ENCODE data around the gene LUZP1.

Gene LUZP1

DNA sequence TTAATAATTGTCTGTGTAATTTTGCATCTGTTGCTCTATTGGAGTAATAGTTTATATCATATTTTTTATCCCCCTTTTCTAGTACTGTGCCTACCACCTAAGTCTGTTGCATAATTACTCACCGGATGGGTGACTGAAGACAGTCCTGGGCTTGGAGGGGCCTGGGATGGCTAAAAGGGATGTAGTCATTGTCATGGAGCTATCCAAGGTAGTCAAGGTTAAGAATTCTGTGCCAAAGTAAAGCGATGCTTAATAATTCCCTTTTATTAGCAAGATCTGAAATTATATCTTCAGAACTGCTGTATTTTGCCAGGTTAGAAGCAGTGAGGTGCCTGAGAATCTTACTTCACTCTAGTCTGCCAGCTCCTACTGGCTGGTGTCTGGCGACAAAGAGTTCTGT is 87.8 kb downstream of the LUZP1 start:
- no peak for DNase-seq

DNA sequence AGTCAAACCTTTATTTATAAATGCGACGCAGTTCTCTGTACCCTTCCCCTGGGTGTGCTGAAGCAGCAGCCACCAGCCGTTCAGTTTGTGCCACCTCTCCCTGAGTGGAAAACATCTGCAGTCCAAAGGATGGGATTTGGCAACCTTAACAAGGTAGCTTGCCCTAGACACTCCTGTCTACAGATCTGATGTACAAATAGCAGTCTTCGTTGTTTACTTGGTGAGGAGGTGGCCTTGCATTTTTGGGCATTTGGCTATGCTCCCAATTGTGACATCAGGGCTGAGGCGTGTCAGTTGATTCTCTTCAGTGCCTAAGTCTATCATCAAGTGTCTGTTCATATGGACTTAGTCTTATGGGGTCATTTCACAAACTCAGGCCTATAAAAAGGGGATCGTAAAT is 89.6 kb downstream of the LUZP1 start:
- no peak for DNase-seq

DNA sequence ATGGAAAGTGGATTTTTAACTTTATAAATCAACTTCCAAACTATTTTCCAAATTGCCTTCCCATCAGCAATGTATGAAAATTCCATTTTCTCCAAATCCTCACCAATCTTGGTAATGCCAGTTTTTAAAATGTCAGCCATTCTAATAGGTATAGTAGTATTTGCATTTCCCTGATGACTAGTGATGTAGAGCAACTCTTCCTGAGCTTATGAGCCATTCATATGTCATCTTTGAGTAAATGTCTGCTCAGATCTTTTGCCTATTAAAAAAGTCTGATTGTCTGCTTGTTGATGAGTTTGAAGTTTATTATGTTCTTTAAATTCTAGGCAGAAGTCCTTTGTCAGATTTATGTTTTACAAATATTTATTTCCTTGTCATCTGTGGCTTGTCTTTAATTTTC is 94.6 kb downstream of the LUZP1 start:
- DNase-seq, result no peak

DNA sequence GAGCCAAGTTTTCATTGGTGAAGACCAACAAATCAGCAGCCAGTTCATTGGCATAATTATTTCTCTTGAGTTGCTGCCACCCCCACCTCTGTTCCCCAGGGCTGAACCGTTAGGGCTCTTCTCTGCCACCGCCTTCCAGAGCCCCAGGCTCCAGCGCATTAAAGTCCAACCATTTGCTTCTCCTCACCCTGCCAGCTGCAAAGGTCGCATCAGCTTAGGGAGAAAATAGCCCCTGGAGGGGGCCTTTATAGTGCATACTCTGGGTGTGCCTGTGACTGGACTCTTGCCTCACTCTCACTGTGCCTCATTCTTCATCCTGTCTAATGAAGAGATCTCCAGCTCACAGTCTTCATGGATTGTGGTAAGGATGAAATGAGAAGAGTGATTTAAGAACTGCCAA is 99.0 kb downstream of the LUZP1 start:
- DNase-seq, result no peak

DNA sequence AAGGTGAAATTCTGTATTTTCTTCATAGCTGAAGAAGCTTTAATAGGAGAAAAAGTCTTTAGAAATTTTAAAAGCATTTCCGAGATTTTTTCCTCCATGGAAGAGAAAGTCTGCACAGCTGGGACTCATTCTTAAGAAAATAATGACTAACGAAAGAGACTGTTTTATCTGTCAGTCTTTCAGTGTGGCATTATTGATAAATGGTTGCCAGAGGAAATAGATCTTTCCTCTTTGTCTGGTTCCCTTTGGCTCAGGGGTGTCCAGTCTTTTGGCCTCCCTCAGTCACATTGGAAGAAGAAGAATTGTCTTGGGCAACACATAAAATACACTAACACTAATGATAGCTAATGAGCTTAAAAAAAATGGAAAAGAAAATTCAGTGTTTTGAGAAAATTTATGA is 99.5 kb downstream of the LUZP1 start:
- DNase-seq, result no peak

DNA sequence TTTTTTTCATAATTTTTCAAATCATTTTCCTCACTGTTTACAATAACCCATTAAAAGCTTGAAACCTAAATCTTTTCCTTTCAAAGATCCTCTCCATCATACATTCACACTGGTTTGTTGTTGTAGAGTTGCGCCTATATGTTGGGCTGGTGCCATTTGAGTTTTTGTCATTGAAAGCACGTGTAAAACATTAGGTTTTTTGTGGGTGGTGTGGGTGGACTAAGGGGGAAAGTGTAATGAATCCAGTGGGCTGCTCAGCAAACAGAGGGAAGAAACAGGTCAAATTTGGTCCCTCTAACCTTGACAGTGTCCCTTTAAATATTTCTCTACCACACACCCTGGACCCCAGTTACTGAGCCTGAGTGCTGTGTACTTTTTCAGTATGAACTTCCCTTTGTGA is 102.6 kb downstream of the LUZP1 start:
- DNase-seq, result no peak

DNA sequence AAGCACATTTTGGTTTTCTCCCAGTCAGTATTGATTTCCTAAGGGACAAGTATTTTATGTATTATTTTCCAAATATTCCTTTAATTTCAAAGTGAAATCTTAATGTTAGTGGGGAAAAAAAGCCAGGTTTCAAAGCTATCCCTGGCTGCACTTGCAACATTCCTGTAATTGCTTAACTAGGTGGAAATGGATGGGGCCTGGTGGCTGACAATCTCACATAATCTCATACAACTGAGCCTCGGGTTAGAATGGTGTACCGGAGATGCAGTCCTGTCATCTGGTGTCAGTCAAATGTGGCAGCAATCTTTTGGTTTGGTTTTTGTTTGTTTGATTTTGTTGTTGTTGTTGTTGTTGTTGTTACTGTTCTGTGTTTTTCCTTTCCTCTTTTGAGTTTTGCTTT is 103.3 kb downstream of the LUZP1 start:
- no peak for DNase-seq

DNA sequence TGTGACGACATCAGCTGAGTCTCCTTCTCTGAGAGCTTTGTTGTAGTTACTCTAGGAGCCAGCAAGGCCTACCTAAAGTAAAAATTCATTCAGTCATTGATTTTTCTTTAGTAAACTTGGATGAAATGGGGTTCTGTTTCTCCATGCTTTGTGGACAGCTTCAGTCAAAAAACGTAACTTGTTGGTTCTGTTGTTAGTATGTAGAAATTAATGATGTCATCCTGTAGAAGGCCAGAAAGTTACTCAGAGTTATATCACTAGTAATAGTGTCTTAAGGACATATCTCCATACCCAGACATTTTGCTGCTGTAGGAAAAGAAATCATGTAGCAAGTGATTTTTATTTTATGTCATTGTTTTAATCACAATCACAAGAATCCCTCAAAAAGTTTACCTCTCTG is 106.4 kb downstream of the LUZP1 start:
- DNase-seq, result no peak

DNA sequence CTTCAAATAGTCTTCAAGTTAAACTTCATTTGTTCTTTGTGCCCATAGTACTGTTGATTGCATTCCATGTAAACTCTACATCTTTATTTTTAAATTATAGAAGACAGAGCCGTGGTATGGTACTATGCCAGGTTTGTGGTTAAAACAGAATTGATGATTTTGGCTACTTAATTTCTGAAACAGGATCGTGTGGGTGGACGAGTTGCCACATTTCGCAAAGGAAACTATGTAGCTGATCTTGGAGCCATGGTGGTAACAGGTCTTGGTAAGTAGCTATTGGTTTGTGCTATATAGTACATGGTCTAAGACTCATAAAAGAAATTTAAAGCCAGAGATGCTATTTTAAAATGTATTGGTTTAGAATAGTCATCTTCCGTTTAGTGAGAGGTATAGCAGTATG is 111.4 kb downstream of the LUZP1 start:
- no peak for DNase-seq

DNA sequence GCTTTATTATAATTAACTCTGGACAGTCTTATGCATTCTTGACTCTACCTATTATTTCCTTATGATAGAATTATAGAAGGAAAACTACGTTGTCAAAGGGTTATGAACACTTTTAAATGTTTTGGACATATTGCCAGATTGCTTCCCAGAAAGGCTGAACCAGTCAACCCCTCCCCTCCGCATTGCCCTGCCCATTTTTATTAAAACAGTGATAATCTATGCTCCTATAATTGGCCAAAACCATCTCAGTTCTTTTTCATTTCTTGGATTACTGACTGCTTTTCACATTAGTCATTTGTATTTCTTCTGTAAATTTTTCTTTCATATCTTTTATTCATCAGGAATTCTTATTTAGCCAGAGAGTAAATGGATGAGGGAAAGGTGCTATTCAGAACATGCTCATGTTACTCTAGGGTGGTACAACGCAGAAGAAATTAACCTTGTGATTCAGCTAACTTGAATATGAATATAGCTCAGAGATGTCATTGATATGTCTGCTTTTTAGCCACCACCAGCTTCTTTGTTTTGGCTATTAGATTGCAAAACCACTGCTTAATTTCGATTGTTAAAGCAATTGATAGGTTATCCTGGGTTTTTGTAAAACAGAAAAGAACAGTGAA is 117.3 kb downstream of the LUZP1 start:
- no peak for DNase-seq

DNA sequence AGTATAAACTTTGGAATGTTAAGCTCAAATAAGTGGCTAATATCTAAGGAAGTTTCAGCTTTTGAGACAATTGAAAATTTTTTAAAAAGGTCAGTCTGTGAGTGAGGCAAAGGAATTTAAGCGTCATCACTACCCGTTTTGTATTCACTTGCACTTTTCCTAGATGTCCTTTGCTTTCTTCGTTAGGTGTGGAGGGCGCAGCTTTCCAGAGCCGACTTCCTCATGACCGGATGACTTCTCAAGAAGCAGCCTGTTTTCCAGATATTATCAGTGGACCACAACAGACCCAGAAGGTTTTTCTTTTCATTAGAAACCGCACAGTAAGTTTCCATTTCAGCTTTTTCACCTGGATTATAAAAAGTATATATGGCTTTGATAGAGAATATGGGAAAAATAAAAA is 118.5 kb downstream of the LUZP1 start:
- DNase-seq, result no peak

DNA sequence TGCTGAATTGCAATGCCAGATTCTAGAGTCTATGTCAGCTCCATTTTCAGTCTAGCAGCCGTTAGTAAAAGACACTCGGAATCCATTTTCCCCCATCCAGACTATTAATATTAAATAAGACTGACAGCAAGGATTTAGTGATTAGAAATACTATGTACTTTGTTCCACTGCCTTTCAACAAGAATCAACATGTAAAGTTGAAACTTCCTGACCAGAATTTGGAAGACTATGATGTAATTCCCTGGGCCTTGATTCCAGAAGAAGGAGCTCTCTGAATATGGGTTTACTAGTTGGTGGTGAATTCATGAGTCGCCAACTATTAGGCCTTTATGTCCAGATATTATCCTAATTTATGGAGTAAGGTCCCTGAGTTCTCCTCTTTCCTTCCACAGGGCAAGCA is 124.6 kb downstream of the LUZP1 start:
- no peak for DNase-seq

DNA sequence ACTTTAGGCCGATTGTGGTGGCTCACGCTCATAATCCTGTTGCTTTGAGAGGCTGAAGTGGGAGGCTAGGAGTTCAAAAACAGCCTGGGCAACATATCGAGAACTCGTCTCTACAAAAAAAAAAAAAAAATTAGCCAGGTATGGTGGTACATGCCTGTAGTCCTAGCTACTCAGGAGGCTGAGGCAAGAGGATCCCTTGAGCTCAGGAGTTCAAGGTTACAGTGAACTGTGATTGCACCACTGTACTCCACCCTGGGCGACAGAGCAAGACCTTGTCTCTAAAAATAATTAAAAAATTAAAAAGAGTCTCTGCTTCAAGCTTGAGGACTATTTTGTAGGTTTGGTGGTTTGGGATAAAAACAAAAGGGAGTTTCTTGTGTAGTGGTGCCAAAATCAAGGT is 128.1 kb downstream of the LUZP1 start:
- no peak for DNase-seq

DNA sequence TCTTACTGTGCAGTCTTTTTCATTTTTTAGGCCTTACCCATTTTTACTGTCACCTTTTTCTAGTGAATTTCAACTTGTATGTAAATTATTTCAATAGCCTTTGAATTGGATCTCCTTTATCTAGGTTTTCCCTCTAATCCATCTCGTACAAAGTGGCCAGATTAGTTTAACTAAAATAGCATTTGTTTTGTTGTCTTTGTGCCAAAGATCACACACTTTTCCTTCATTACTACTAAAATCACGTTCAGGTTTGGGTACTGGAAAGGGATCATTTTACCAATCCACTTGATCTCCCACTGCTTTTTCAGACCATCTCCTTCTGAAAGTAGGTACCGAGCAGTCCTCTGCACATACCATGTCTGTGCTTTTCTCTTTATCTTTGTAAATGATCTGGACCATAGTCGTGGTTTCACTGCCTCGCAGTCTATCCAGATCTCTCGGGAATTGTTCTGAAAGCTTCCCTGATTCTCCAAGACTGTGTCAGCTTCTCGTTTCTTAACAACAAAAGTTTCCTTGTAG is 129.3 kb downstream of the LUZP1 start:
- no peak for DNase-seq

DNA sequence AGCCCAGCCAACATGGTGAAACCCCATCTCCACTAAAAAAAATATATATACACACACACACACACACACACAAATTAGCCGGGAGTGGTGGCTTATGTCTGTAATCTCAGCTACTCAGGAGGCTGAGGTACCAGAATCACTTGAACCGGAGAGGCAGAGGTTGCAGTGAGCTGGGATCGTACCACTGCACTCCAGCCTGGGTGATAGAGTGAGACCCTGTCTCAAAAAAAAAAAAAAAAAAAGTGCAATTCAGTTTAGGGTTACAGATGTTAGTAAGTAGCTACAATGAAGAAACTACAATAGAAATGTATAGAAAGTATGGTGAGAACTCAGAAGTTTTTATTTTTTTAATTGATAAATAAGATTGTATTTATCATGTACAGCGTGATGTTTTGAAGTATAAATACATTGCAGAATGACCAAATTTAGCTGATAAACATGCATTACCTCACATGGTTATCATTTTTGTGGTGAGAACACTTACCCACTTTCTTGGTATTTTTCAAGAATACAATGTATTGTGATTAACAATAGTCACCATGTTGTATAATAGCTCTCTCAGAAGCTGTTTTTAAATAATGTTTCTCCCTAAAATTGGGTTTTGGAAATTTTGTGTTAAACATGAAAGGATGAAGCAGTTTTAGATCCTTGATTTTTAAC is 131.4 kb downstream of the LUZP1 start:
- DNase-seq, result no peak

DNA sequence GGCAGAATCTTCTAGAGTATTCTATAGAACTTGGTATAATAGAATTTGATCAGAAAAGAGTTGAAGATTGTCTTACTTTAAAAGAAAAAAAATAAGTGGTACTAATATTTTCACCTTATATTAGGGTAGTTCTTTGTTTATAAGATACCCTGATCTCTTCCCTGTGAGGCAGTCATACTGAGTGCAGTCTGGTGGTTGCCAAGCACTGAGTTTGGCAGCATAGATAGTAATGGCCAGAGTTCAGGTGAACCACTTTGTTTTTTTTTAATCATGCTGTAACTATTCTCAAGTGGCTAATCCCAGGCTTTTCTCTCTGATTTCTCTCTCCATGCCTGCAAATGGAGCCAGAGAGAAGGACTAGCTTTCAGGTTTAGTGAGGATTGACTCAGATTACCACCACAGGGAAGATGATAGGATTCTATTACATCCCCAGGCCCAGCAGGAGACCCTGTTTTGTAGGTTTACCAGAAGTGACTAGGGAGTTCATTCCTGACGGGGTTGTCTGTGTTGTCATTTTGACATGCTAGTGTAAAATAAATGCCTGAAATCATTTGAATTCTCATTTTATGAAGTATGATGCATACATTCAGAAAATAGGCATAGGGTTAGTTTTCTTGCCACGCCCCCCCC is 132.7 kb downstream of the LUZP1 start:
- no peak for DNase-seq
